NCI-H187 (cell line): ENCODE measurements around the gene USP53.
"Not testable (repeated sequence)": the region's sequence is repeated elsewhere in the genome, so short reads cannot be mapped to it uniquely, and the experiment has no call there.

Source experiments
- DNase-seq, 2 experiments: peaks; one replicate each; lab custom pipeline; 2025; lab: John Stamatoyannopoulos, UW

USP53 gene

GRCh38 chr4:119321921-119322687 is 109.6 kb downstream of the USP53 start, which contains the start of gene FABP2:
Gene FABP2 (minus strand): TSS chr4:119322138. CDS start chr4:119322102, 36 bp downstream.
- no peak for DNase-seq

- DNase-seq: no peak
These were observed 116.2 kb downstream of the USP53 start for GRCh38 chr4:119328695-119329094.

GRCh38 chr4:119329835-119330620 is 117.5 kb downstream of the USP53 start:
- DNase-seq: no peak

- DNase-seq: not testable (repeated sequence)
These were observed 123.9 kb downstream of the USP53 start for GRCh38 chr4:119336332-119336979.

- DNase-seq: no peak
These were observed 124.5 kb downstream of the USP53 start for GRCh38 chr4:119337010-119337409.

GRCh38 chr4:119339895-119340294 is 127.4 kb downstream of the USP53 start:
- not testable (repeated sequence) for DNase-seq

- not testable (repeated sequence) for DNase-seq
These were observed 130.8 kb downstream of the USP53 start for GRCh38 chr4:119343293-119343692.
